ENCODE measurements around the gene TTC28.

- TF ChIP-seq ZNF274 (IDR thresholded peaks at IDR 0.05; ENCODE audit: low read length) = no peak
- no peak for TF ChIP-seq ZNF274 (tag by site-specific recombination; IDR thresholded peaks at IDR 0.05; ENCODE audit: borderline replicate concordance)
- TF ChIP-seq CTCF (tag by site-specific recombination; IDR thresholded peaks at IDR 0.05) = no peak
- TF ChIP-seq MYNN (tag by site-specific recombination; IDR thresholded peaks at IDR 0.05; ENCODE audit: borderline replicate concordance) = no peak
- TF ChIP-seq ZBTB20 (tag by site-specific recombination; IDR thresholded peaks at IDR 0.05) = no peak
- TF ChIP-seq ZNF549 (tag by site-specific recombination; IDR thresholded peaks at IDR 0.05) = no peak
- TF ChIP-seq ZNF629 (tag by site-specific recombination; IDR thresholded peaks at IDR 0.05) = no peak
- no peak for TF ChIP-seq ZNF311 (tag by site-specific recombination; IDR thresholded peaks at IDR 0.05; ENCODE audit: borderline replicate concordance)
- TF ChIP-seq TRIM28 (IDR thresholded peaks at IDR 0.05; ENCODE audit: borderline replicate concordance, low read length) = no peak
- no peak for TF ChIP-seq ZNF214 (tag by site-specific recombination; IDR thresholded peaks at IDR 0.05; ENCODE audit: borderline replicate concordance)
- no peak for TF ChIP-seq ZNF157 (tag by site-specific recombination; IDR thresholded peaks at IDR 0.05)
- no peak for TF ChIP-seq ATF2 (tag by site-specific recombination; IDR thresholded peaks at IDR 0.05; ENCODE audit: low read depth)
These were observed 244.4 kb downstream of the TTC28 start for GRCh38 chr22:28435140-28435768.

Measured in HEK293 (cell line).